Skeletal muscle satellite cell (primary cell): ENCODE data around the gene NLGN1.

Experiments used
- H3K27me3 ChIP-seq: 2 replicates; pipeline ENCODE4 v1.7.0; 2013; ENCODE audit warnings: low read length; ENCODE audit not compliant: control insufficient read depth, insufficient read depth
- H3K36me3 ChIP-seq: 2 replicates; pipeline ENCODE4 v1.7.0; 2013; ENCODE audit warnings: mild to moderate bottlenecking, control low read depth, low read length; ENCODE audit not compliant: insufficient read depth
- H3K4me1 ChIP-seq: 2 replicates; pipeline ENCODE4 v1.7.0; 2013; ENCODE audit warnings: low read length; ENCODE audit not compliant: control insufficient read depth, insufficient read depth
- H3K4me2 ChIP-seq: 2 replicates; pipeline ENCODE4 v1.7.0; 2013; ENCODE audit warnings: mild to moderate bottlenecking, low read length
- H3K4me3 ChIP-seq: 2 replicates; pipeline ENCODE4 v1.7.0; 2013; ENCODE audit warnings: low read length
- H3K9ac ChIP-seq: 2 replicates; pipeline ENCODE4 v1.7.0; 2013; ENCODE audit warnings: mild to moderate bottlenecking, low read depth, low read length, moderate library complexity
- H3K9me3 ChIP-seq: replicated peaks from 2 replicates; pipeline ENCODE4 v1.7.0; 2013; ENCODE audit warnings: mild to moderate bottlenecking, control low read depth, low read length

Gene NLGN1

DNA sequence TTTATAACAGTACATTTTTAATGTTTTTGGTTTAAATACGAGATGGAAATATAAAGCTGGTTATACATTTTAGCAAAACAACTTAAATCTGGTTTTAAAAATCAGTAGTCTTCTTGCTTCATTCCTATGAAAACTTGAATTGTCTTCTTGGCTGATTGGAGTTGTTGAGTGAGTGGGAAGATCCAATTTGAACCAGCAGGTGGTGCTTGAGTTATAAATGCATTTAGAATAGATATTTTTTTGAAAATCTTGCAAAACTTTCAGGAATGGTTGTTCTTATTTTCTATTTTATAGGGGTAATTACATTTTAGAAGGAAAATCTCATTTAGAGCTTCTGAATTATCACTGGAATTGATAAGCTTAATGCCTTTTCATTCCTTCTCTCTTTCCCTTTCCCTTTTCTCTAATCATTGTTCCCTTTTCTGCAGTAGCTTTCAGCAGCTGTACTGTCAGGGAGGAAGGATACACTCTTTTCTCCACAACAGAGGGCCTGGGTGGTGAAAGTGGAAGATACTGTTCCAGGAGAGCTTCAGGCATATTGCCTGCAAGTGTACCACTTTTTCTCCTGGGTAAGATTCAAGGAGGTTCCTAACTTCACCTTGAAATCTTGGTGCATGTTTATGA, 335.6 kb downstream of the NLGN1 start:
- Histone ChIP-seq H3K4me2 (no peak overlapping the region), H3K36me3 (no peaks in the 10 kb centered on the region), H3K27me3 (no peaks in the 10 kb centered on the region), H3K4me1 (peaks cover 6% of the 10 kb centered on the region), H3K9ac (no peak overlapping the region), H3K4me3 (no peak overlapping the region), H3K9me3 (no peaks in the 10 kb centered on the region)

DNA sequence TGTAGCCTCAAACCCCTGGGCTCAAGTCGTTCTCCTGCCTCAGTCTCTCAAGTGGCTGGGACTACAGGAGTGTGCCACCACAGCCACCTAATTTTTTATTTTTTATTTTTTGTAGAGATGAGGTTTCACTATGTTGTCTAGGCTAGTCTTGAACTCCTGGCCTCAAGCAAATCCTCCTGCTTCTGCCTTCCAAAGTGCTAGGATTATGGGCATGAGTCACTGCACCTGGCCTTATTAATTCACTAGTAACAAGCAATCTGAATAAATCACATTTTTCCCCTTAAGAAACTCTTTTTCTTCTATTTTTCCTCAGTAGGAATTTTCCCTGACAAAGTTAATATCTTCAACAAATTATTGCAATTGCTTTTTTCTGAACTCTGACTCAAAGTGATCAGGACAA, 336.9 kb downstream of the NLGN1 start:
- no peaks in the 10 kb centered on the region for H3K36me3 ChIP-seq
- H3K9me3 ChIP-seq, result no peaks in the 10 kb centered on the region
- H3K4me3 ChIP-seq, result no peak overlapping the region
- no peak overlapping the region for H3K4me2 ChIP-seq
- H3K4me1 ChIP-seq, result peaks cover 13% of the 10 kb centered on the region
- H3K27me3 ChIP-seq, result no peaks in the 10 kb centered on the region
- no peak overlapping the region for H3K9ac ChIP-seq

- Histone ChIP-seq H3K9me3 (no peaks in the 10 kb centered on the region), H3K4me1 (peaks cover 17% of the 10 kb centered on the region), H3K4me2 (no peak overlapping the region), H3K27me3 (no peaks in the 10 kb centered on the region), H3K9ac (no peak overlapping the region), H3K36me3 (no peaks in the 10 kb centered on the region), H3K4me3 (no peak overlapping the region)
Observed at GRCh38 chr3:173734895-173735294, 337.4 kb downstream of the NLGN1 start.

GRCh38 chr3:173735841-173736240, 338.3 kb downstream of the NLGN1 start:
- Histone ChIP-seq H3K27me3 (no peaks in the 10 kb centered on the region), H3K4me2 (no peak overlapping the region), H3K9me3 (no peaks in the 10 kb centered on the region), H3K36me3 (no peaks in the 10 kb centered on the region), H3K4me3 (no peak overlapping the region), H3K9ac (no peak overlapping the region), H3K4me1 (peaks cover 21% of the 10 kb centered on the region)

- Histone ChIP-seq H3K27me3 (no peaks in the 10 kb centered on the region), H3K36me3 (no peaks in the 10 kb centered on the region), H3K4me2 (no peak overlapping the region), H3K9me3 (no peaks in the 10 kb centered on the region), H3K4me3 (no peak overlapping the region), H3K4me1 (peaks cover 29% of the 10 kb centered on the region), H3K9ac (no peak overlapping the region)
Observed at GRCh38 chr3:173737167-173737808, 339.7 kb downstream of the NLGN1 start.

GRCh38 chr3:173739726-173740125, 342.2 kb downstream of the NLGN1 start:
- H3K27me3 ChIP-seq, result no peaks in the 10 kb centered on the region
- no peaks in the 10 kb centered on the region for H3K9me3 ChIP-seq
- H3K36me3 ChIP-seq, result no peaks in the 10 kb centered on the region
- H3K4me1 ChIP-seq, result peaks cover 53% of the 10 kb centered on the region
- H3K4me3 ChIP-seq, result no peak overlapping the region
- H3K9ac ChIP-seq, result no peak overlapping the region
- H3K4me2 ChIP-seq, result peak overlapping the region; percentile 14

GRCh38 chr3:173742491-173742890, 344.9 kb downstream of the NLGN1 start:
- H3K9ac ChIP-seq, result peak overlapping the region; percentile 31
- peaks cover 71% of the 10 kb centered on the region for H3K4me1 ChIP-seq
- no peaks in the 10 kb centered on the region for H3K27me3 ChIP-seq
- H3K4me3 ChIP-seq, result peak overlapping the region; percentile 3
- no peaks in the 10 kb centered on the region for H3K36me3 ChIP-seq
- peak overlapping the region; percentile 56 for H3K4me2 ChIP-seq
- H3K9me3 ChIP-seq, result no peaks in the 10 kb centered on the region

DNA sequence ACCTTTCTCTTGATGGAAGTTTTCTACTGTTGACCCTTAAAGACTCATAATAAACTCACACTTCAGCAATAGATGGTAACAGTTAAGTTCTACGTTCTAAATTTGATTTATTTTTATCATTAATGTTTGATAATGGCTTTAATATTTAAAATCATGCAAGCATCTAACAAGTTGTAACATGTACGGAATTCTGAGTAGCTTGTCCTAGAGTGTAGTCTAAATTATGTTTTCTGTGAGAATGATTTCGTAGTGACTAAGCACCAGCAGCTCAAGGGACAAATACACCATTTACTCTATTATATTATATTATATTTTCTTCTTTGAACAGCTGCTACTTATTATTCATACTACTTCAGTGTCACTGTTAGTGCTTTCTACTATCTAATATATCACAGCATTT, 345.6 kb downstream of the NLGN1 start:
- Histone ChIP-seq H3K4me2 (peak overlapping the region; percentile 56), H3K4me3 (peak overlapping the region; percentile 3), H3K4me1 (peaks cover 76% of the 10 kb centered on the region), H3K9ac (peak overlapping the region; percentile 31), H3K36me3 (no peaks in the 10 kb centered on the region), H3K27me3 (no peaks in the 10 kb centered on the region), H3K9me3 (no peaks in the 10 kb centered on the region)

DNA sequence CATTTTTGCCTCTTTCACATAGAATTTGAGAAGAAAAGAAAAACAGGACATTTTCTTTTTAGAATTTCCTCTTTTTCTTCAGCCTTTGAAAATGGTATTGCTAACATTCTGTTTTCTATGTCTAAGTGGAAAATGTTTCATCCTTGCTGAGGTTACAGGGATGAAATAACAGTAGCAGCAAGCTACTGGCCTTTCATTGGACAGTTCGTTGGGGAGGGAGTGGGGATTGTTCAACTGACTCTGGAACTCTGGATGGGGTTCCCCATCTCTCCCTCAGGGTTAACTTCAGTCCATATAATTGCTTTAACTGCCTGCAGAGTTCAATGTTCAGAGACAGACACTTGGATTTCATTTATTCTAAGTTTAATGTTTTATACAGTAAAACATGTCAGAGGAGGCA, 346.0 kb downstream of the NLGN1 start:
- no peaks in the 10 kb centered on the region for H3K27me3 ChIP-seq
- H3K4me1 ChIP-seq, result peaks cover 77% of the 10 kb centered on the region
- H3K9ac ChIP-seq, result peak overlapping the region; percentile 31
- peak overlapping the region; percentile 56 for H3K4me2 ChIP-seq
- H3K4me3 ChIP-seq, result no peak overlapping the region
- no peaks in the 10 kb centered on the region for H3K9me3 ChIP-seq
- no peaks in the 10 kb centered on the region for H3K36me3 ChIP-seq

GRCh38 chr3:173744479-173744878, 346.9 kb downstream of the NLGN1 start:
- no peaks in the 10 kb centered on the region for H3K27me3 ChIP-seq
- no peak overlapping the region for H3K4me2 ChIP-seq
- no peaks in the 10 kb centered on the region for H3K36me3 ChIP-seq
- no peak overlapping the region for H3K4me3 ChIP-seq
- H3K4me1 ChIP-seq, result peaks cover 70% of the 10 kb centered on the region
- H3K9ac ChIP-seq, result no peak overlapping the region
- H3K9me3 ChIP-seq, result no peaks in the 10 kb centered on the region

DNA sequence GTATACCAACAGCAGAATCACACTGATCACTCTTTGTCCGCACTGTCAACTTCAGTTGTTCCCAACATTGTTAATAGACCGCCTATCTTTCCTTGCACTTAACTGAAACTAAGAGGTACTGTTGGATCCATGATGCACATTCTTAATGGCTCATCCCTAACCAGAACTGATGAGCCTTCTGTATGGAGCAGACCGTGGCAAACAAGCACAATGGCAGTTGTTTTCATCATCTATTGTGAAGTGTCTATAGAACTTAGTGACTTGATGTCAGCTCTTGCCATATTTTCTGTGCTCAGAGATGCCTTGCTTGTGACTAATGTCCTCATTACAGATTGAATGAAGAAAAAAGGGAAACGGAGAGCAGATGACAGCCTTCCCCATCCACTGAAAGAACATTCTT, 347.4 kb downstream of the NLGN1 start:
- no peak overlapping the region for H3K4me3 ChIP-seq
- peaks cover 66% of the 10 kb centered on the region for H3K4me1 ChIP-seq
- H3K9ac ChIP-seq, result no peak overlapping the region
- no peaks in the 10 kb centered on the region for H3K27me3 ChIP-seq
- H3K9me3 ChIP-seq, result no peaks in the 10 kb centered on the region
- no peak overlapping the region for H3K4me2 ChIP-seq
- no peaks in the 10 kb centered on the region for H3K36me3 ChIP-seq
